Esophagus muscularis mucosa (tissue), 4 donors: ENCODE results near the gene GRM2.

Source experiments
- EP300 ChIP-seq: sonication (generic); formaldehyde crosslinking; IDR thresholded peaks from one replicate; pipeline ENCODE4 v1.6.1; 2017; ENCODE audit warnings: antibody characterized with exemption
- POLR2A ChIP-seq: fragments of 450-650 bp; IDR thresholded peaks from one replicate; pipeline ENCODE4 v1.6.1; 2017; ENCODE audit warnings: antibody characterized with exemption, moderate library complexity, mild to moderate bottlenecking, low read depth
- POLR2AphosphoS5 ChIP-seq, 2 donors: sonication (generic); formaldehyde crosslinking; IDR thresholded peaks; one replicate each; pipeline ENCODE4 v1.6.1; 2017; ENCODE audit warnings: antibody characterized with exemption in 2 of 2
- TF ChIP-seq, protein P1 (sequence below), 3 experiments: fragments of 200-600 bp in 2 of 3; fragments of 450-650 bp in 1 of 3; sonication (generic) in 2 of 3; IDR thresholded peaks; one replicate each; pipeline ENCODE4 v1.5.1; 2017 to 2019; ENCODE audit warnings: antibody characterized with exemption in 3 of 3, mild to moderate bottlenecking in 2 of 3, moderate library complexity in 1 of 3

DNA sequence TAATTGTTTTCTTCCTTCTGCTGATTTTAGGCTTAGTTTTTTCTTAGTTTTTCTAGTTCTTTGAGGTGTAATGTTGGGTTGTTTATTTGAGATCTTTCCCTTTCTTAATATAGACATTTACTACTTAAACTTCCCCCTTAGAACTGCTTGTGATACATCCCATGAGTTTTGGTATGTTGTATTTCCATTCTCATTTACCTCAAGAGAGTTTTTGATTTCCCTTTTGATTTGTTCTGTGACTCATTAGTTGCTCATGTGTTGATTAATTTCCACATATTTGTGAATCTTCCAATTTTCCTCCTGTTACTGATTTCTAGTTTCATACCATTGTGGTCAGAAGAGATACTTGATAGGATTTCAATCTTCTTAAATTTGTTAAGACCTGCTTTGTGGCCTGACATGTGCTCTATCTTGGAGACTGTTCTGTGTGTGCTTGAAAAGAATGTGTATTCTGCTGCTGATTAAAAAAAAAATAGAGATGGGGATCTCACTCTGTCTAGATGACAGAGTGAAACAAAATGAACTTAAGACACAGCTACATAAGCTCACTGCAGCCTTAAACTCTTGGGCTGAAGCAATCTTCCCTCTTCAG is 22.3 kb downstream of the GRM2 start:
- no peak for TF ChIP-seq POLR2A
- TF ChIP-seq, protein P1, sequence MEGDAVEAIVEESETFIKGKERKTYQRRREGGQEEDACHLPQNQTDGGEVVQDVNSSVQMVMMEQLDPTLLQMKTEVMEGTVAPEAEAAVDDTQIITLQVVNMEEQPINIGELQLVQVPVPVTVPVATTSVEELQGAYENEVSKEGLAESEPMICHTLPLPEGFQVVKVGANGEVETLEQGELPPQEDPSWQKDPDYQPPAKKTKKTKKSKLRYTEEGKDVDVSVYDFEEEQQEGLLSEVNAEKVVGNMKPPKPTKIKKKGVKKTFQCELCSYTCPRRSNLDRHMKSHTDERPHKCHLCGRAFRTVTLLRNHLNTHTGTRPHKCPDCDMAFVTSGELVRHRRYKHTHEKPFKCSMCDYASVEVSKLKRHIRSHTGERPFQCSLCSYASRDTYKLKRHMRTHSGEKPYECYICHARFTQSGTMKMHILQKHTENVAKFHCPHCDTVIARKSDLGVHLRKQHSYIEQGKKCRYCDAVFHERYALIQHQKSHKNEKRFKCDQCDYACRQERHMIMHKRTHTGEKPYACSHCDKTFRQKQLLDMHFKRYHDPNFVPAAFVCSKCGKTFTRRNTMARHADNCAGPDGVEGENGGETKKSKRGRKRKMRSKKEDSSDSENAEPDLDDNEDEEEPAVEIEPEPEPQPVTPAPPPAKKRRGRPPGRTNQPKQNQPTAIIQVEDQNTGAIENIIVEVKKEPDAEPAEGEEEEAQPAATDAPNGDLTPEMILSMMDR (IDR thresholded peaks at IDR 0.05), result no peak
- no peak for TF ChIP-seq EP300
- TF ChIP-seq POLR2AphosphoS5 (IDR thresholded peaks at IDR 0.05), result no peak
